Measurements from ENCODE around the gene FOXO3B. TPM values are rescaled to one million over a fixed set of nuclear protein-coding genes. Genes with fewer than 3 reads are reported as not detected.
"Not testable (repeated sequence)": the region's sequence is repeated elsewhere in the genome, so short reads cannot be mapped to it uniquely, and the experiment has no call there.

Gene FOXO3B
- total and polyA plus RNA-seq, 2 of the 8 experiments (the other 6 are each of a cell fraction or from before 2014, with no cell fraction given), result 13.3 to 13.7 TPM

DNA sequence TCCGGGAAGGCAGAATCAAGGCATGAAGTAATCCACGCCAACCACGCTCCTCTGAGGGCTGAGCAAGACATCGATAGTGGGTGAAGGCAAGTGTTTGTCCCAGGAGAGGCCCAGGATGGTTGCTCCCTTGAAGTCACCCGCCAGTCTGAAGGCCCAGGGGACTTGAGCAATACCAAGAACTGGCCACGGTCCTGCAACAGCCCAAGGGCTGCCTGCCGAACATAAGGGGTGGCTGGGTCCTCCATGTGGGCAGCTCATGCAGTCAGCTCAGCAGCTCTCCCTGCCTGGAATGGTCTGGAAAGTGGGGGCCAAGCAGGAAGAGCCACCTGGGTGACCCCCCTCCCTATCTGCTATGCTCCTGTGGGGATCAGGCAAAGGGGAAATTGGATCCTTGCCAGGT lies 46.3 kb downstream of the FOXO3B start:
- H4K5ac ChIP-seq (ENCODE audit: insufficient read length, low read depth, low read length); POLR2A ChIA-PET (ENCODE audit: partially characterized antibody); H3K4me1 ChIP-seq (replicated peaks in 1 of 4; ENCODE audit: control insufficient read depth in 3 of 4, insufficient read depth in 4 of 4, low read length in 3 of 4); CTCF ChIA-PET (ENCODE audit: partially characterized antibody); H3K4ac ChIP-seq (replicated peaks; ENCODE audit: insufficient read length, low read depth, low read length); H4K20me1 ChIP-seq (replicated peaks in 1 of 2; ENCODE audit: control insufficient read depth in 1 of 2, insufficient read depth in 2 of 2, low read length in 2 of 2); H3K4me3 ChIP-seq (ENCODE audit: extremely low read depth in 1 of 4, insufficient read depth in 2 of 4, low read depth in 3 of 4, low read length in 4 of 4); H2BK15ac ChIP-seq (ENCODE audit: low read length); H3K9me3 ChIP-seq (ENCODE audit: insufficient read depth in 2 of 2, low read depth in 1 of 2, low read length in 1 of 2); H3K36me3 ChIP-seq (ENCODE audit: control insufficient read depth in 2 of 4, insufficient read depth in 4 of 4, low read length in 3 of 4); H4K91ac ChIP-seq (replicated peaks; ENCODE audit: insufficient read length, low read length); H2AK5ac ChIP-seq (ENCODE audit: low read depth, low read length); H3K56ac ChIP-seq (replicated peaks; ENCODE audit: insufficient read length, low read depth, low read length); H3K23ac ChIP-seq (ENCODE audit: insufficient read length); H2BK5ac ChIP-seq (ENCODE audit: low read depth, low read length); H2BK12ac ChIP-seq (ENCODE audit: low read depth, low read length); H3K79me1 ChIP-seq (ENCODE audit: low read depth, low read length); FAIRE-seq; H3K9ac ChIP-seq (replicated peaks in 1 of 4; ENCODE audit: extremely low read depth in 1 of 4, low read depth in 3 of 4, low read length in 3 of 4); H3K4me2 ChIP-seq (ENCODE audit: insufficient read depth in 1 of 2, low read depth in 2 of 2, low read length in 2 of 2); H3K23me2 ChIP-seq (ENCODE audit: low read depth, low read length); H2AFZ ChIP-seq (ENCODE audit: low read length); H2BK120ac ChIP-seq (replicated peaks; ENCODE audit: low read depth, low read length); H3K27ac ChIP-seq (ENCODE audit: low read depth, low read length); H3K27me3 ChIP-seq (replicated peaks in 1 of 4; ENCODE audit: control insufficient read depth in 3 of 4, extremely low read depth in 1 of 4, insufficient read depth in 3 of 4, low read length in 3 of 4); H4K8ac ChIP-seq (ENCODE audit: extremely low read depth, insufficient read depth, low read length); DNase-seq (ENCODE audit: low read depth in 1 of 2, low spot score in 2 of 2); H3K18ac ChIP-seq (ENCODE audit: extremely low read depth, low read length); H2BK20ac ChIP-seq (ENCODE audit: low read length); H3K79me2 ChIP-seq (ENCODE audit: control insufficient read depth in 1 of 2, insufficient read depth in 2 of 2, low read length in 2 of 2); H3K14ac ChIP-seq (ENCODE audit: insufficient read length): not testable (repeated sequence)
- WGBS, 2 experiments (ENCODE audit: extremely low coverage in 1 of 2, insufficient coverage in 1 of 2, insufficient read length in 1 of 2, insufficient replicate concordance in 2 of 2, low coverage in 1 of 2, low lambda C conversion rate in 2 of 2, missing lambda C conversion rate in 1 of 2), result 95% methylated on average over 3 of the region's 7 CpGs; no CpG with 5 or more reads in 1 of the 2 experiments
